ENCODE data around the gene GPSM3.
"Not testable (repeated sequence)": the region's sequence is repeated elsewhere in the genome, so short reads cannot be mapped to it uniquely, and the experiment has no call there.

The GPSM3 gene

DNA sequence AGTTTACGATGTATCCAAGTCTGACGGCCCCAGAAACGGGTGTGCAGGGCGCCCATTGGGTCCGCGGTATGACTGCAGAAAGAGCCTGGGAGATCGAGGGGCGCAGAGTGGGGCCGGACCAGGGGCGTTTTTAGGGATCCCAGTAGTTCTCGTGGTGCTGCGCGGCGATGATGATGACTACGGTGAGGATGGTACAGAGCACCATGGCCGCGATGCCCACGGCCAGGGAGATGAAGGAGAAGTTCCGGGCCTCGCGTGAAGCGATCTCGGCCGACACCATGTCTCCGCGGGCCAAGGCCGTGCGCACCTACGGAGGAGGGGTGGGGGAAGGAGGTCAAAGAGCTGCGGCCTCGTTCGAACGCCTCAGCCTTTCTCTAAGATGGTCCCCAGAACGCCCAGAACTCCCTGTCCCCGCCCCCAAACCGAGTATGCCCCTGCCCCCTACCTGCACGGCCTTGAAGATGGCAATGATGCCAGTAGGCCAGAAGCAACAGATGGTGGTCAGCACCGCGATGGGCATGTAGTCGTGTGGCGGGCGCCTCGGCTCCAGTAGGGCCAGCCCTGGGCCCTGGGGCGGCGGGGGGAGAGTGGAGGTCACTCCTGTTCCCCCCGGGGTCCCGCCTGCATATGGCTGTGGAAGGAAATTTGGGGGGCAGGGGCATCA lies 43.2 kb downstream of the GPSM3 start:
- DNase-seq, result no peak

DNA sequence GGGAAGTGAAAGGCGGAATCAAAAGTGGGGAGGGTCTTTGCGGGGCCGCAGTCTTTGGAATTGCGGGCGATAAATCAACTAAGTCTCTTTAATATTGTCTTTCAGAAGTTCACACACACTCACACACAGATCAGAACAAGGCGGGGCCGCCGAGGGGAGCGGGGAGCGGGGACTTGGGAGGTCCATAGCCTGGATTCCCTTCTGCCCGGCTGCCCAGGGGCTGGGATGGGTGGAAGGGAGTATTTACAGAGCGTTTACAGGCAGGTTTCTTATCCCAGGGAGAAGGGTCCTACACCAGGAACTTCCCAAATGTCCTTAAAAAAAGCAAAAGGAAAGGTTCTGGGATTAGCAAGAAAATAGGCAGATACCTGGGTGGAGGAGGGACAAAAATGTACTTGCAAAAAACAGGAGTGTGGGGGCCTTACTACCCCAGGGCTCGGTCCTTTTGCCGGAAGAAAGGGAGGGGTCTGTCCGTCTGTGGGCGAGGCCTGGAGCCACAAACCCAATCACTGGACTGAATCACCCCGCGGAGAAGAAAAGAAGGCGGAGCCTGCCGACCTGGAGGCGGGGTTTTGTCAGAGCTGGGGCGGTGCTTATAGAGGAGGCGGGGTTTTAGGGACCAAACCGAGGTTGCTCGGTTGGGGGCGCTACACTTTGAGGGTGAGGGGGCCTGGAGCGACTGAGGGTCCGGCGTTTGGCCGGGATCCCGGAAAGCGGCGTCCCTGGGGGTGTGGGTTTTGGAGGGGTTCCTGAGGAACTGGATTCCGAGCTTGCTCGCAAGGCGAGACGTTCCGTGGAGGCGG lies 44.0 kb downstream of the GPSM3 start:
- DNase-seq, result no peak

DNA sequence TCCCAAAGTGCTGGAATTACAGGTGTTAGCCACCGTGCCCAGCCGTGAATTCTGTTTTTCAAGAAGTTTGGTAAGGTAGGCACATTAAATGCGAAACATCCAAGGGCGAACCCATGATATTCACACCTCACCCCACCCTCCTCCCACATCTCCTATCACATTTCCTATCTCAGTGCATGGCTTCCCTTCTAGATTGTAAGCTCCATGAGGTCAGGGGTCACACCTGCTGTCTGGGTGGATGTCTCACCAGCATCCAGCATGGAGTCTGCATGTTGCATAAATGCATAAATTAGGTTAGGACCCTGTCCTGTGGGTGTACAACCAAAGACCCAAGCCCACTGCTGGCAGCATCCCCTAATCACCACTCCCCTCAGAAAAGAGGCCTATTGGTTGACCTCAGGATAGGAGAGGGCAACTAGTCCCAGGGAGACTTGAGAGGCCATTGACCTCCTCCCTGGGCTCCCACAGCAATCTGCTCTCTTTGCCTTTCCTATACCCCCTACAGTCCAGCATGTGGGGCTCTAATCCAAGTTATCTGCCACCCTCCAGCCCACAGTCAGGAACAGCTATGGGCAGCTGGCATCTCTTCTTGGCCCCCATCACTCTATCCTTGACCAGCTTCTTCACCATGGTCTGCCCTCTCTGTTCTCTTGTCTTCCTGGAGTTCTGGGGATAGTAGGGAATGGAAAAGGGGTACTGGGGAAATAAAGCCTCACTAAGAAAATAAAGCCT lies 44.9 kb downstream of the GPSM3 start:
- DNase-seq, result no peak

DNA sequence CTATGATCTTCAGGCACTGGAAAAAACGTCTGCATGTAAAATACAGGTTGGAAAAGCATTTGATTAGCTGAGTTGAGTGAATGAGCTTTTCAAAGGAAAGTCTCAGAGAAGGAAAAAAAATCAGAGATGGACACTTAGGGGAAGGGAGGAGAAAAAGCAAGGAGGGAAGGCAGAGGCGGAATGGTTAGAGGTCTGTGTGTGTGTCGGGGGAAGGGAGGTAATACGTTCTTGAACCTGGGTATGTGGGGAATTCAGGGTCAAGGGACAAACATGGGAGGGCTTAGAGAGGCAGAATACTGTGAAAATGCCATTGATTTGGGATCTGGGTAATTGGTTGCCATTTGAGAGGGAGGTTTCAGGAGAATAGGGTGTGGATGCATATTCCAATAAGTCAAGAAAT lies 45.8 kb downstream of the GPSM3 start:
- DNase-seq, result no peak

DNA sequence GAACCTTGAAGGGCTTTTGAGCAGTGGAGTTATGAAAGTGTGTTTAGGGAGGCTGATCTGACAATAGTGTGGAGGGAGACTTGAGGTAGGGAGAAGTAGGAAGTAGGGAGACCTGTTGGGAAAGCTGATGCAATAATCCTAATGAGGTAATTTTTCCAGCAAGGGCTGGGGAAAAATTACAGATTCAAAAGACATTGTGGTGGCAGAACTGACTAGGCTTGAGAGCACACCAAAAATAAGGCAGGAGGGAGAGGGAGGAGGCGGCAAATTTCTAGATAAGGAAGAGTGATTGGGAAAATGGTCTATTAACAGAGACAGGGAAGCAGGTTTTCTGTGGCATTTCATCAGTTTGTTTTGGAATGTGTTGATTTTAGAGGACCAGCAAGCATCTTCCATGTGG lies 46.2 kb downstream of the GPSM3 start:
- DNase-seq, result no peak

GRCh38 chr6:32144238-32144637 lies 48.2 kb downstream of the GPSM3 start:
- not testable (repeated sequence) for DNase-seq
